HepG2 (cell line): Measurements from ENCODE around the gene ZNF282. TPM values are rescaled to one million over a fixed set of nuclear protein-coding genes. Genes with fewer than 3 reads are reported as not detected.

ENCODE experiments used
- MEIS1 ChIP-seq: sonication (generic); formaldehyde crosslinking; IDR thresholded peaks from 2 replicates; pipeline ENCODE4 v1.9.0; 2021; ENCODE audit warnings: mild to moderate bottlenecking, missing genetic modification reagents, moderate library complexity, borderline replicate concordance
- RFX5 ChIP-seq: IDR thresholded peaks from 2 replicates; pipeline ENCODE4 v1.6.1; 2011; ENCODE audit warnings: low read depth, low read length, improper control_type of control experiment
- SRY ChIP-seq: sonication (generic); formaldehyde crosslinking; IDR thresholded peaks from 2 replicates; pipeline ENCODE4 v1.8.0; 2022; ENCODE audit warnings: mild to moderate bottlenecking, missing genetic modification reagents
- TEAD2 ChIP-seq: sonication (generic); formaldehyde crosslinking; IDR thresholded peaks from 2 replicates; pipeline ENCODE4 v1.9.0; 2021; ENCODE audit warnings: missing genetic modification reagents
- WIZ ChIP-seq: sonication (generic); formaldehyde crosslinking; IDR thresholded peaks from 2 replicates; pipeline ENCODE4 v1.5.1; 2020; ENCODE audit warnings: mild to moderate bottlenecking, missing genetic modification reagents
- ZC3H13 ChIP-seq: sonication (generic); formaldehyde crosslinking; IDR thresholded peaks from 2 replicates; pipeline ENCODE4 v1.8.1; 2023; ENCODE audit warnings: mild to moderate bottlenecking, missing genetic modification reagents, moderate library complexity
- ZNF460 ChIP-seq: sonication (generic); formaldehyde crosslinking; IDR thresholded peaks from 2 replicates; pipeline ENCODE4 v1.5.1; 2020; ENCODE audit warnings: missing genetic modification reagents, mild to moderate bottlenecking, borderline replicate concordance
- polyA plus RNA-seq, 8 experiments: library from polyadenylated mRNA; depleted of rRNA in 3 of 8; stranded (reverse) in 7 of 8; unstranded in 1 of 8; fragments of >200 nt; fragmentation: Illumina TruSeq in 4 of 8; extraction: Trizol in 4 of 8; gene quantifications; 2 replicates each; pipeline versions ENCODE4 v1.2.1 to v1.2.3, GENCODE V29; 2011 to 2016; ENCODE audit warnings: low read depth in 4 of 8, missing spikeins in 1 of 8, mixed read lengths in 1 of 8; ENCODE audit not compliant: insufficient read depth in 1 of 8
- total RNA-seq, 5 experiments: library from RNA; depleted of rRNA; stranded (reverse); fragments of >200 nt; fragmentation: Illumina TruSeq; extraction: Trizol; gene quantifications; 2 replicates each; pipeline ENCODE4 v1.2.3, GENCODE V29; 2016; ENCODE audit warnings: low read depth in 1 of 5
- TF ChIP-seq, protein P1 (sequence below): sonication (generic); formaldehyde crosslinking; IDR thresholded peaks from 2 replicates; pipeline ENCODE4 v1.5.0; 2020; ENCODE audit warnings: mild to moderate bottlenecking, missing genetic modification reagents
- TF ChIP-seq, protein P2 (sequence below): sonication (generic); formaldehyde crosslinking; IDR thresholded peaks from 2 replicates; pipeline ENCODE4 v1.4.0; 2020; ENCODE audit warnings: mild to moderate bottlenecking, missing genetic modification reagents, borderline replicate concordance
- TF ChIP-seq, protein P3 (sequence below), 2 experiments: fragments of 450-650 bp in 1 of 2; sonication (generic) in 1 of 2; formaldehyde crosslinking in 1 of 2; IDR thresholded peaks; 2 replicates each; pipeline versions ENCODE4 v1.6.1 to v1.8.0; 2016 to 2022; ENCODE audit warnings: antibody characterized with exemption in 1 of 2, mild to moderate bottlenecking in 1 of 2, missing genetic modification reagents in 1 of 2

Gene ZNF282
- total and polyA plus RNA-seq, 2 of the 13 experiments (the other 11 are each of a cell fraction or from before 2014, with no cell fraction given) = 9.1 to 20.9 TPM

DNA sequence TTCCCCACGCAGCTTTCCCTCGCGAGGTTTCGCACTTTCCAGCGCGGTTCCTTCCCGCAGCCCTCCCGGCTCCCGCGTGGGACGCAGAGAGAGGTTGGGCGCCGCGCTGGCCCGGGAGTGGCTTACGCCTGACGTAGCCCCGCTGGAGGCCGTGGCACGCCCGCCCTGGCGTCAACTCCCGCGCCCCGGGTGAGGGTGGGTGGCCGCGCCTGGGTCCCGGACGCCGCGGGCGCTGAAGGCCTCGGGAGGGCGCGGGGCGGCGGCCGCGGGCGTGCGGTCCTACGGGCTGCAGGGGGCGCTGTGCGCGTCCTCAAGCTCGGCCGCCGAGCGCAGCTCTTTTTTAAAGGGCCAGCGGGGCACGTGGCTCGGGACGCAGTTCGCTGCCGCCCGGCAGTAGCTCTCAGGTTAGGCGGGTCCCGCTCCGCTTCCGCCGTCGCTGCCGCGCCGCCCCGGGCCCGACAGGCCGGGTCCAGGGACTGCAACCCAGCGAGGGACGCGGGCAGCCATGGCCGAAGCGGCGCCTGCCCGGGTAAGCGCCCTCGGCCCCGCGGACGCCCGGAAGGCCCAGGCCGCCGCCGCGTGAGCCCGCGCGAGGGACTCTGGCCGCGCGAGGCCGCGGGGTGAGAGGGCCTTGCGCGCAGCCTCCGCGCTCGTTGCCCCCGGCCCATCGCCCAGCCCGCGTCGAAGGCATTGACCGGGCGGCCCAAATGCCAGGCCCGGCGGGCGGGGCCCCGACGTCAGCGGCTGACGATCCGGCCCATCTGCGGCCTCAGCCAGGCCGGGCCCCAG lies 66.7 kb downstream of the ZNF282 start, which contains the start of gene ZNF783 (continued):
- TF ChIP-seq, protein P1, sequence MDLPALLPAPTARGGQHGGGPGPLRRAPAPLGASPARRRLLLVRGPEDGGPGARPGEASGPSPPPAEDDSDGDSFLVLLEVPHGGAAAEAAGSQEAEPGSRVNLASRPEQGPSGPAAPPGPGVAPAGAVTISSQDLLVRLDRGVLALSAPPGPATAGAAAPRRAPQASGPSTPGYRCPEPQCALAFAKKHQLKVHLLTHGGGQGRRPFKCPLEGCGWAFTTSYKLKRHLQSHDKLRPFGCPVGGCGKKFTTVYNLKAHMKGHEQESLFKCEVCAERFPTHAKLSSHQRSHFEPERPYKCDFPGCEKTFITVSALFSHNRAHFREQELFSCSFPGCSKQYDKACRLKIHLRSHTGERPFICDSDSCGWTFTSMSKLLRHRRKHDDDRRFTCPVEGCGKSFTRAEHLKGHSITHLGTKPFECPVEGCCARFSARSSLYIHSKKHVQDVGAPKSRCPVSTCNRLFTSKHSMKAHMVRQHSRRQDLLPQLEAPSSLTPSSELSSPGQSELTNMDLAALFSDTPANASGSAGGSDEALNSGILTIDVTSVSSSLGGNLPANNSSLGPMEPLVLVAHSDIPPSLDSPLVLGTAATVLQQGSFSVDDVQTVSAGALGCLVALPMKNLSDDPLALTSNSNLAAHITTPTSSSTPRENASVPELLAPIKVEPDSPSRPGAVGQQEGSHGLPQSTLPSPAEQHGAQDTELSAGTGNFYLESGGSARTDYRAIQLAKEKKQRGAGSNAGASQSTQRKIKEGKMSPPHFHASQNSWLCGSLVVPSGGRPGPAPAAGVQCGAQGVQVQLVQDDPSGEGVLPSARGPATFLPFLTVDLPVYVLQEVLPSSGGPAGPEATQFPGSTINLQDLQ = peak; percentile 88; the same call in 1 of the 2 replicates
- TF ChIP-seq, protein P2, sequence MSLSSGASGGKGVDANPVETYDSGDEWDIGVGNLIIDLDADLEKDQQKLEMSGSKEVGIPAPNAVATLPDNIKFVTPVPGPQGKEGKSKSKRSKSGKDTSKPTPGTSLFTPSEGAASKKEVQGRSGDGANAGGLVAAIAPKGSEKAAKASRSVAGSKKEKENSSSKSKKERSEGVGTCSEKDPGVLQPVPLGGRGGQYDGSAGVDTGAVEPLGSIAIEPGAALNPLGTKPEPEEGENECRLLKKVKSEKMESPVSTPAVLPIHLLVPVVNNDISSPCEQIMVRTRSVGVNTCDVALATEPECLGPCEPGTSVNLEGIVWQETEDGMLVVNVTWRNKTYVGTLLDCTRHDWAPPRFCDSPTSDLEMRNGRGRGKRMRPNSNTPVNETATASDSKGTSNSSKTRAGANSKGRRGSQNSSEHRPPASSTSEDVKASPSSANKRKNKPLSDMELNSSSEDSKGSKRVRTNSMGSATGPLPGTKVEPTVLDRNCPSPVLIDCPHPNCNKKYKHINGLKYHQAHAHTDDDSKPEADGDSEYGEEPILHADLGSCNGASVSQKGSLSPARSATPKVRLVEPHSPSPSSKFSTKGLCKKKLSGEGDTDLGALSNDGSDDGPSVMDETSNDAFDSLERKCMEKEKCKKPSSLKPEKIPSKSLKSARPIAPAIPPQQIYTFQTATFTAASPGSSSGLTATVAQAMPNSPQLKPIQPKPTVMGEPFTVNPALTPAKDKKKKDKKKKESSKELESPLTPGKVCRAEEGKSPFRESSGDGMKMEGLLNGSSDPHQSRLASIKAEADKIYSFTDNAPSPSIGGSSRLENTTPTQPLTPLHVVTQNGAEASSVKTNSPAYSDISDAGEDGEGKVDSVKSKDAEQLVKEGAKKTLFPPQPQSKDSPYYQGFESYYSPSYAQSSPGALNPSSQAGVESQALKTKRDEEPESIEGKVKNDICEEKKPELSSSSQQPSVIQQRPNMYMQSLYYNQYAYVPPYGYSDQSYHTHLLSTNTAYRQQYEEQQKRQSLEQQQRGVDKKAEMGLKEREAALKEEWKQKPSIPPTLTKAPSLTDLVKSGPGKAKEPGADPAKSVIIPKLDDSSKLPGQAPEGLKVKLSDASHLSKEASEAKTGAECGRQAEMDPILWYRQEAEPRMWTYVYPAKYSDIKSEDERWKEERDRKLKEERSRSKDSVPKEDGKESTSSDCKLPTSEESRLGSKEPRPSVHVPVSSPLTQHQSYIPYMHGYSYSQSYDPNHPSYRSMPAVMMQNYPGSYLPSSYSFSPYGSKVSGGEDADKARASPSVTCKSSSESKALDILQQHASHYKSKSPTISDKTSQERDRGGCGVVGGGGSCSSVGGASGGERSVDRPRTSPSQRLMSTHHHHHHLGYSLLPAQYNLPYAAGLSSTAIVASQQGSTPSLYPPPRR (CRISPR knock-in tag) = peak; percentile 68; the same call in 1 of the 2 replicates
- TF ChIP-seq MEIS1 = peak; percentile 59; the same call in 1 of the 2 replicates
- peak; percentile 99; the same call in 1 of the 2 replicates for TF ChIP-seq SRY (CRISPR knock-in tag)
- no peak for TF ChIP-seq ZNF460 (CRISPR knock-in tag)
- no peak for TF ChIP-seq ZC3H13 (CRISPR knock-in tag)
- no peak for TF ChIP-seq RFX5
- 0 out of 2 replicates have a peak, but pooled peaks have one; percentile 67 for TF ChIP-seq WIZ (CRISPR knock-in tag)
- TF ChIP-seq TEAD2 (CRISPR knock-in tag) = no peak; the same call in 1 of the 2 replicates
- TF ChIP-seq, protein P3, sequence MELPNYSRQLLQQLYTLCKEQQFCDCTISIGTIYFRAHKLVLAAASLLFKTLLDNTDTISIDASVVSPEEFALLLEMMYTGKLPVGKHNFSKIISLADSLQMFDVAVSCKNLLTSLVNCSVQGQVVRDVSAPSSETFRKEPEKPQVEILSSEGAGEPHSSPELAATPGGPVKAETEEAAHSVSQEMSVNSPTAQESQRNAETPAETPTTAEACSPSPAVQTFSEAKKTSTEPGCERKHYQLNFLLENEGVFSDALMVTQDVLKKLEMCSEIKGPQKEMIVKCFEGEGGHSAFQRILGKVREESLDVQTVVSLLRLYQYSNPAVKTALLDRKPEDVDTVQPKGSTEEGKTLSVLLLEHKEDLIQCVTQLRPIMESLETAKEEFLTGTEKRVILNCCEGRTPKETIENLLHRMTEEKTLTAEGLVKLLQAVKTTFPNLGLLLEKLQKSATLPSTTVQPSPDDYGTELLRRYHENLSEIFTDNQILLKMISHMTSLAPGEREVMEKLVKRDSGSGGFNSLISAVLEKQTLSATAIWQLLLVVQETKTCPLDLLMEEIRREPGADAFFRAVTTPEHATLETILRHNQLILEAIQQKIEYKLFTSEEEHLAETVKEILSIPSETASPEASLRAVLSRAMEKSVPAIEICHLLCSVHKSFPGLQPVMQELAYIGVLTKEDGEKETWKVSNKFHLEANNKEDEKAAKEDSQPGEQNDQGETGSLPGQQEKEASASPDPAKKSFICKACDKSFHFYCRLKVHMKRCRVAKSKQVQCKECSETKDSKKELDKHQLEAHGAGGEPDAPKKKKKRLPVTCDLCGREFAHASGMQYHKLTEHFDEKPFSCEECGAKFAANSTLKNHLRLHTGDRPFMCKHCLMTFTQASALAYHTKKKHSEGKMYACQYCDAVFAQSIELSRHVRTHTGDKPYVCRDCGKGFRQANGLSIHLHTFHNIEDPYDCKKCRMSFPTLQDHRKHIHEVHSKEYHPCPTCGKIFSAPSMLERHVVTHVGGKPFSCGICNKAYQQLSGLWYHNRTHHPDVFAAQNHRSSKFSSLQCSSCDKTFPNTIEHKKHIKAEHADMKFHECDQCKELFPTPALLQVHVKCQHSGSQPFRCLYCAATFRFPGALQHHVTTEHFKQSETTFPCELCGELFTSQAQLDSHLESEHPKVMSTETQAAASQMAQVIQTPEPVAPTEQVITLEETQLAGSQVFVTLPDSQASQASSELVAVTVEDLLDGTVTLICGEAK (IDR thresholded peaks at IDR 0.05) = no peak
- TF ChIP-seq, protein P3 (CRISPR knock-in tag; IDR thresholded peaks at IDR 0.05) = peak; percentile 70
